Measurements from ENCODE around the gene CYFIP1.
A peak's percentile ranks its signal among the peaks of the same experiment; 100 is the strongest.
"Not testable (repeated sequence)": the region's sequence is repeated elsewhere in the genome, so short reads cannot be mapped to it uniquely, and the experiment has no call there.

The CYFIP1 gene

DNA sequence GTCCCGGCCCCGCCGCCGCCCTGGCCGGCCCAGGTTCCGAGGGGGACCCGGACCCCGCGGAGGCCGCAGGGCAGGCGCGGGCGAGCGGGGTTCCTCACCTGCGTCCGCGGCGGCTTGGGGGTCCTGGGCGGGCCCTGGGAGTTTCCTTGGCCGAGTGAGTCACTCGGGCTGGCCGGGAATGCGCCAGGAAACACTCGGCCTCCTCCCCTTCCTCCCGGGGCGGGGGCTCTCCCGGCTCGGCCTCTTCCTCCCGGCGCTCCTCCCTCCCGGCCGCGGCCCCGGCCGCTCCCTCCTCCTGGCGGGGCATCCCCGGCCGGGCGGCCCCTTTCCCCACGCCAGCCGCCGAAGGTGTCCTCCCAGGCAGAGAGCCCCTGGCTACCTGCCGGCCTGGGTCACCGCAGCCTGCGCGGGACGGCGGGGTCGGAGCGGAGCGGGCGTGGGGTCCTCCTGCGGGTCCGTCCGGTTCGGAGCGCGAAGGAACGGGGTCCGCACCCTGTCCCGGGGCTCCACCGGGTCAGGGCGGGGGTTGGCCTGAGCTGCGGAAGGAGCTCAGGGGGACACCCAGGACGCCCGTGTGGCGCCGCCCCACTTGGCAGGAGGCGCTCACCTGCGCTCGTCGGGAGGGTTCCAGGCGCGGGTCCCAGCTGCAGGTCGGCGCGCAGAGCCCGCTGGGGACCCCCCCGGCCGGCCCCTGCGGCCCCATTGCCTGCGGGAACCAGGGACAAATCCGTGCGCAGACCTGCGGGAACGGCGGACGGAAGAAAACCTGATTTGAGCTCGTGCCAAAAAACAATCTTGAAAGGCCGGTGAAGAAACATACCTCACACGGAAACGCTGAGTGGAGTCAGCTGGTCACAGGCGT lies at the start of gene CYFIP1:
TSS of gene CYFIP1 (minus strand) at position 180 of the 862 bp plus-strand sequence. CDS start 33,083 bp downstream, outside the sequence.
- peak; percentile 23 for DNase-seq

- no peak for DNase-seq
These were observed 46.0 kb upstream of the CYFIP1 start for GRCh38 chr15:23026218-23026617.

DNA sequence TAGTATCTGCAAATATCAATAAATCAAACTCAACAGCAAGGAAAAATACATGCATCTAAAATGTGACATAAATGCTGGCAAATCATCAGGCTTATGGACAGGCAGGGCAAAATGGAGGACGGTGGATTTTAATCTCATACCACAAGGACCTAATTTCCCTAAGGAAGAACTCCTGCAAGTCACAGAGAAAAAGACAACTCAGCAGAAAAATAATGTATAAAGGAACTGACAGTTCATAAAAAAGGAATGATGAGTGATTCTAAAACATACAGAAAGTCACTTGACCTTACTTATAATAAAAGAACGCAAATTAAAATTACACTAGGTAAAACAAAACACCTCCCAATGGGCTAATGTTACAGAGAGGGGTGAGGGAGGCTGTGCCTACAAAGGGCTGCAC lies 42.0 kb upstream of the CYFIP1 start:
- no peak for DNase-seq

DNA sequence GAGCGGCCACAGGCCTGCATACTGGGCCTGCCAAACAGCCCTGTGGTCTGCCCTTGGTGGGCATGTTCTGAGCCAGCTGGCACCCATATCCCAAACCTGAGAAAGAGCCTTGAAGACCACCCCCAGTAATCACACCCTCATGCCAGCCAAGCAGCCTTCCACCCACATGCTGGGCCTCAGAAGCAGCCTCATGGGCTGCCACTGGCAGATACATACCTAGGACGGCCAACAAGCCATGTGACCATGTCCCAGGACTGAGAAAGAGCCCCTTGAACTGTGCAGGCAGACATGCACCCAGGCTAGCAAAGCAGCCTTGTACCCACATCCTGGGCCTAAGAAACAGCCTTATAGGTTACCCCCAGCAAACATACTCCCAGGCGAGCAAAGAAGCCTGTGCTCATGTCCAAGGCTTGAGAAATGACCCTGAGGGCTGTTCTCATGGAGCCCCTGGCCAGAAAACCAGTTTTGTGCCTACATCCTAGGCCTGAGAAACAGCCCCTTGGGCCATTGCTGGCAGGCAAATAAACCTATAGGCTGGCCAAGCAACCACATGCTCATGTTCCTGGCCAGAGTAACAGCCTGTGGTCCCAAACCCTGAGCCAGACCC lies 34.3 kb upstream of the CYFIP1 start:
- DNase-seq, result no peak

DNA sequence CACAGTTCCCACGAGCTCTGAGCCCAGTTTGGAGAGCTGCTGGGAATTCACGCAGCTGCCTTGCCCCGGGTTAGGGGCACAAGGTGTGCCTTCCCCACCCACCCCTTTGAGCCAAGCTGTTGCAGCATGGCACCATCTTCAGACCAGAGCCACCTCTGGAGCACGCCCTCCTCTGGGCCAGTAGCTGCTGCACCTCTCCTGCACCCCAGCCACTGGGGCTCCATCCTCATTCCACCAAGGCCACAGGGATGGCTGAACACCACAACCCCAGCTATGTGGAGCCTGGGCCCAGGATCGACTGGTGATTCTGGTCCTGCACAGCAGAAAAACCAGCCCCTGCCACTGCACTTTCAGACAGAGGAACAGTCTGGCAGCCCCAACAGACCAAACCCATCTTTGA lies 33.5 kb upstream of the CYFIP1 start:
- DNase-seq, result no peak

GRCh38 chr15:23012616-23013015 lies 32.4 kb upstream of the CYFIP1 start:
- not testable (repeated sequence) for DNase-seq

GRCh38 chr15:23003736-23004135 lies 23.6 kb upstream of the CYFIP1 start:
- DNase-seq, result no peak

DNA sequence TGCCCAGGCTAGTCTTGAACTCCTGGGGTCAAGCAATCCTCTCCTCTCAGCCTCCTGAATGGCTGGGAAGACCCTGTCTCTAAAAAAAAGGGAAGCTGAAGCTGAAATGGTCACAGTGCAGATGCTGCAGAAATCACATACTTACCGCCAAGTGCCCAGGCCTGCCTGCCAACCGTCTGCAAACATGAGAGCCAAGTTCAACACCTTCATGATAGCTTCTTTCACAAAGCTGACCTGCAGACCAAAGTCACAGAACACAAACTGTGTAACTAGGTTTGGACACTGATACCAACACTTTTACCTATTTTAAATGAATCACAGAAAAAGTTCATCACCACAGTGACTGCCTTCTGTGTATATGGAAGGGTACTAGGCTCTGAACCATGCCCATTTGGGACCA lies 22.8 kb upstream of the CYFIP1 start:
- no peak for DNase-seq

GRCh38 chr15:22995795-22996194 lies 15.6 kb upstream of the CYFIP1 start:
- no peak for DNase-seq

GRCh38 chr15:22992024-22992326 lies 11.8 kb upstream of the CYFIP1 start:
- DNase-seq, result no peak

GRCh38 chr15:22989576-22990477 lies 9.7 kb upstream of the CYFIP1 start:
- DNase-seq, result no peak

- DNase-seq, result no peak
These were observed 8.6 kb upstream of the CYFIP1 start for GRCh38 chr15:22988811-22989210.

DNA sequence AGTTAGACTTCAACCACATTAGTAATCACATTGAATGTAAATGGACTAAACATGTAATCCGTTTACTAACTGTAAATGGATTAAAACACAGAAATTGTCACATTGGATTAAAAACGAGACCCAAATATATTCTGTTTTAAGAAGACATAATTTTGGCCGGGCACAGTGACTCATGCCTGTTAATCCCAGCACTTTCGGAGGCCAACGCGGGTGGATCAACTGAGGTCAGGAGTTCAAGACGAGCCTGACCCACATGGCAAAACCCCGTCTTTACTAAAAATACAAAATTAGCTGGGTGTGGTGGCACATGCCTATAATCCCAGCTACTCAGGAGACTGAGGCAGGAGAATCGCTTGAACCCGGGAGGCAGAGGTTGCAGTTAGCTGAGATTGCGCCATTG lies 1.8 kb upstream of the CYFIP1 start:
- not testable (repeated sequence) for DNase-seq

DNA sequence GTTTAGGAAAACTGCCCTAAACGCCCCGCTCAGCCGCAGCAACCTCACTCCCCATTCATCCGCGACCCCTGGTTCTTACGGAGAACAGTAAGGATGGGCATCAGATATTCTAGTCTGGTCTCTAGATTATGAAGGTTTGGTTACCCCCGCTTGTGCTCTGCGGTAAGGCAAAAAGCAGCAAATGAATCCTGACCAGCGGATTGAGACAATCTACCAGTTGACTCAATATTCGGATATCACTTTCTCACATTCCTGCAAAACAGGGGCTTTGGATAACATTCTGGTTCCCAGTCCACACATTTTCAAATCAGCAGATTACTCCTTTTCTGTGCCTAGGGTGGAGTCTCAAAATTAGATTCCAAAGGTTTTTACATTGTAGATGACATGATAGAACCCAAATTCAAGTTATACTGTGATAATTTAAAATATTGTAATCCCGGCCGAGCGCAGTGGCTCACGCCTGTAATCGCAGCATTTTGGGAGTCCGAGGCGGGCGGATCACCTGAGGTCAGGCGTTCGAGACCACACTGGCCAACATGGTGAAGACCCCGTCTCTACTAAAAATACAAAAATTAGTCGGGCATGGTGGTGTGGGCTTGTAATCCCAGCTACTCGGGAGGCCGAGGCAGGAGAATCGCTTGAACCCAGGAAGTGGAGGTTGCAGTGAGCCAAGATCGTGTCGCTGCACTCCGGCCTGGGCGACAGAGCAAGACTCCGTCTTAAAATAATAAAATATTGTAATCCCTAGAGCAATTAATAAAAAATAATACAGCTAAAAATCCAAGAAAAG lies 1.1 kb upstream of the CYFIP1 start:
- DNase-seq, result no peak

DNA sequence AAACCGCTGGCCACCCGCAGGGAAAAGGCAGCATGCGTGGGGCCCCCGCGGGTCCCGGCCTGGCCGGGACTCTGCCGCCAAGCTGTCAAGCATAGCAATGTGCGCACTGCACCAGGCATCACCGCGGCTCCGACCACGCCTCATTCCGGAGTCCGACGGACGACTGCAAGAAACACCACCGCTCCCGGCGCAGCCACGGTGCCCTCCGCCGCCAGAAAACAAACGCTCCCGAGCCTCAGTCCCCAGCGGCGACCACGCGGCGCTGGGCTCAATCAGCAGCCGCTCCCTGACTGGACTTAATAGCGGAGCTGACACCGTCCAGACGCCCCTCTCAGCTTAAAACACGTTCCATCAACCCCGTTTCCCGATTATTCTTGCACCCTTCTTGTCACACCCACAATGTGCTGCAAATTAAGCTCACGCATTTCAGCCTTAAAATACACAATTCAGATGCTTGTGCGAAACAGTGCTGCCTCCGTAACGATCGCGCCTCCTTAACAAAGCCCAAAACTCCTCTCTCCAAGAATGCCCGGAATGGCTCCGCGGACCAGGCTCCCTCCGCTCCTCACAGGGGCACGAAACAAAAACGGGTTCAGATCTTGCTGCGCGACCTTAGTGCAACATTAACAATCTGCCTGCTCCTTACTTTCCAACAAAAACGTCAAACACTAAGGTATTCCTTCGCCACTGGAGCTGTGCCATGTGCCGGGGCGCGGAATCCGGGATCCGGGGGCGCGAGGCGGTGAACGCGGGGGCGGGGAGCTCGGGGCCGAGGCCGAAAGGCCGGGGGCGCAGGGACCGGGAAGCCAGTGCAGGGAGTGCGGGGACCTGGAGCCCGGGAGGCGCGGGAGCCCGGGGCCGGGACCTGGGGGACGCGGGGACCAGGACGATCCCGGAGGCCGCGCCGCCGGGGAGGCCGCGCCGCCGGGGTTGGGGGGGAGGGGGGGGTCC lies 655 bp downstream of the CYFIP1 start:
- DNase-seq, result peak; percentile 8

DNA sequence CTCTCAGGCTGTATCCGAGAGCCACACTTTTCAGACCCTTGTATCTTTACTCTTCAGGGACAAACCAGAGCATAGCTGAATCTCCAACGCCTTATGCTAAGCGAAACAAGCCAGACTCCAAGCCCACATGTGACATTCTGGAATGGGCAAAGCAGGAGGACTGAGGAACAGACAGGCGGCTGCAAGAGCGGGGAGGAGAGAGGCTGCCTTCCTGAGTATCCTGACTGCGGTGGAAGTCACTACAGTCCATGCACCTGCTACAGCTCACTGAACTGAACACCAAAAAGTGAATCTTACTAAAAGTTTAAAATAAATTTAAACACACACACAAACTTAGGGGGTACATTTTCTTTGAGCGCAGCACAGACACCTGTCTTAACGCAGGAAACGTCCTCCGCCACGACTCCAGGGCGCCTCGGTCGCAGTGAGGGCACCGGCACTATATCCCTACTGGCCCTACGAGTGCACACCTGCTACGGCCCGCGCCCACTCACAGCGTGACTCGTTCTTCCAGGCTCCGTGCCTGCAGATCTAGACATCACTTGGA lies 1.4 kb downstream of the CYFIP1 start:
- DNase-seq, result no peak

GRCh38 chr15:22974745-22975144 lies 5.4 kb downstream of the CYFIP1 start:
- no peak for DNase-seq

- no peak for DNase-seq
These were observed 6.2 kb downstream of the CYFIP1 start for GRCh38 chr15:22973987-22974386.

- DNase-seq, result no peak
These were observed 6.9 kb downstream of the CYFIP1 start for GRCh38 chr15:22973286-22973685.

DNA sequence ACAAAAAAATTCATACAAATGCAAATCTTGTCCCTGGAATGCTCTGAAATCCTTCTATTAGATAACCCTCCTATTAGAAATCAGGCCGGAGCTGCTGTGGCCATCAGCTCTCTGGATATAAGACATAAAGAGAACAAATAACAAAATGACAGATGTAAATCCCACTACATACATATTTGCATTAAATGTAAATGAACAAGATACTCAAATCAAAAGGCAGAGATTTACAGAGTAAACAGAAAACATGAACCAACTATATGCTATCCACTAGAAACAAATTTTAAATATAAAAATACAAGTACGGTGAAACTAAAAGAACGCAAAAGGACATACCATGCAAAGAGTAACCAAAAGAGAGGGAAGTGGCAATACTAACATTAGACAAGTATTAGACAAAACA lies 10.7 kb downstream of the CYFIP1 start:
- DNase-seq, result no peak

GRCh38 chr15:22968366-22968765 lies 11.8 kb downstream of the CYFIP1 start:
- no peak for DNase-seq
